ENCODE data around the gene NUCKS1.

Gene NUCKS1

DNA sequence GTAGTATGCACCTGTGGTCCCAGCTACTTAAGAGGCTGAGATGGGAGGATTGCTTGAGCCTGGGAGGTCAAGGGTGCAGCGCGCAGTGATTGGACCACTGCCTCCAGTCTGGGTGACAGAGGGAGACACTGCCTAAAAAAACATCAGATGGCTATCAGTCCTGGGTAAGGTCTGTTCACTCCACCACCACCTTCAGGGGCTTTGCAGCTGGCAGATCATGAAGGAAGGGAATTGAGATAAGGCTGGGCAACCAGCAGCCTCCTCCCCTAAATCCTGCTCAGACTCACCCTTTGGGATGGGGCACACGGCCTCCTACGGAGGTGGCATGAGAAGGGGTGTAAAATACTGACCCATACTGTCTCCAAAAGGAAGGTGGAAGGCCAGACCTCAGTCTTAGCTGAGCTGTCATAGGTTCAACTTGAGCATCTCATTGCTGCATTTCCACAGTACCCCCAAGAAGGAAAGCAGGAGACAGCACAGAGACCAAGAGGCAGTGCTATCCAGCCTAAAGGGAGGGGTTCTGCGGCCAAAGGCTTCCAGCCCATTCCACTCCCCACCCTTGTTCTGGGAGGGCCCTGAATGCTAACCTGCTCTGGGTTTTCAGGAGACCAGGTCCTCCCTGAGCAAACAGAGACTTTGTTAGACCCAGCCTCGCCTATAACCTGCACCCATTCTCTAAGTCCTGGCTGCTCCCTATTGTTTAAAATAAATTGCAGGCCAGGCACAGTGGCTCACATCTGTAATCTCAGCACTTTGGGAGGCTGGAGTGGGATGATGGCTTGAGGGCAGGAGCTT, 83.4 kb downstream of the NUCKS1 start:
- DNase-seq: no peak

DNA sequence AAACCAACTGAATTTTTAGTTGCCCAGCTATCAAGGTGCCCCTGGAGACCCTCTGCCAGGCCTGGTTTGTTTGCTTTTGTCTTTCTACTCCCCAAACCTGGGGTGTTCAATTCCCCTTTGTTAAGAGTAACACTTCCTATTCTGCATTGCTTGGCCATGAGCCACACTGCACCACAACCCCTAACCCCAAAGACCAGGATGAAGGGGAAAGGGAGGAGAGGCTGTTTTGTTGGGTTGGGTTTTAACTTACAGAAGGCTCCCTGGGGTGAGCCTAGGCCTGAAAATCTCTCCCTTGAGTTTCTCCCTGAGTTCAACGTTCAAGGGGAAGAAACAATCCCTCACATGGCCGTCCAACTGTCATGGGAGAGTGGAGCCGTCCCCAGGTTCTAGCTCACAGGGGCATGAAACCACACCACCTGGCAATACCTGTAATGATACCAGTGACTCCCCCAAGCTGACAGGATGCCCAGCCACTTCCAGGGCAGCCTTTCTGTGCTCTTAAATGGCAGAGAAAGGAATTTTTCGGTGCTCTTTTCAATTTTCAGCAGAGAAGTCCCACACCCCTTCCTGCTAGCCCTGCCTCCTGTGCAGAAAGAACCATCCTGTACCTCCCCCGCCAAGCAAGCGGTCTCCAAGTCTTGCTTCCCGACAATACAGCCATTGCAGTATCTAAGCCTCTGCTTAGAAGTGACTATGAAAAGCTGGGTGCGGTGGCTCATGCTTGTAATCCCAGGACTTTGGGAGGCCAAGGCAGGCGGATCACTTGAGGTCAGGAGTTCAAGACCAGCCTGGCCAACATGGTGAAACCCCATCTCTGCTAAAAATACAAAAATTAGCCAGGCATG, 84.6 kb downstream of the NUCKS1 start:
- DNase-seq: no peak

- no peak for DNase-seq
These were observed 85.5 kb downstream of the NUCKS1 start for GRCh38 chr1:205664399-205665017.

DNA sequence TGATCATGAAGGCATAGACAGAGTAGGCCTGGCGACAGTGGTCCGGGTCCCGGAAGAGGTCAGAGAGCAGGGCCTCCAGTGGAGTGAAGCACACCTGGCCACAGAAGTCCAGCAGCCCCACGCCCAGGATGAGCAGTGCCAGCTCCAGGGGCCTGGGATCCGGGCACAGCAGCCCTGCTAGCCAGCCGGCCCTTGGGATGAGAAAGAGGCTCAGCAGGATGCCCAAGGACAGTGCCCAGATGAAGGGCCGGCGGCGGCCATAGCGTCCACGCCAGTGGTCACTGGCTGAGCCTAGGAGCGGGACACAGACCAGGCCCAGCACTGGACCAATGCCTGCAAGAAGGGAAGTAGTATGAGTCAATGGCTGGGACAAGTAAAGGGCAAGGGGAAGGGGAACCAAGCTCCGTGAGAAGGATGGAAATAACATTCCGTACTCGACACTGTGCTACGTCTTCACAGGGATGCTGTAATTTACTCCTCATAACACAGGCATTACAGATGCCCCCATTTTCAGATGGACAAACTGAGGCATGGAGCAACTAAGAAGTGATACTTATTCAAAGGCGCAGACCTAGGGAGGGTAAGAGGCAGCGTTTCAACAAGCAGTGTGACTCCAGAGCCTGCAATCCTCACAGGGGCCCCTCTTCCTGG, 86.6 kb downstream of the NUCKS1 start:
- DNase-seq: no peak
